Stimulated activated CD4-positive, alpha-beta T cell treated with anti-CD3 and anti-CD28 coated beads, TNF-alpha, amount 100 ng/mL, for 4 hours (primary cell): ENCODE measurements around the gene AFF2.

Experiments used
- DNase-seq, 3 experiments: peaks; one replicate each; pipeline ENCODE4 v3.0.0-alpha.2; 2020; ENCODE audit warnings: low read depth in 3 of 3

The AFF2 gene

GRCh38 chrX:148536961-148537360, 36.5 kb downstream of the AFF2 start:
- no peak for DNase-seq

- no peak for DNase-seq
Observed at GRCh38 chrX:148537556-148538182, 37.3 kb downstream of the AFF2 start.

GRCh38 chrX:148538582-148538981, 38.2 kb downstream of the AFF2 start:
- DNase-seq = no peak

- no peak for DNase-seq
Observed at GRCh38 chrX:148540114-148540513, 39.7 kb downstream of the AFF2 start.

- no peak for DNase-seq
Observed at GRCh38 chrX:148540671-148541583, 40.5 kb downstream of the AFF2 start.

GRCh38 chrX:148541584-148541940, 41.1 kb downstream of the AFF2 start:
- no peak for DNase-seq

GRCh38 chrX:148542481-148543255, 42.3 kb downstream of the AFF2 start:
- DNase-seq = no peak

- no peak for DNase-seq
Observed at GRCh38 chrX:148552775-148553174, 52.4 kb downstream of the AFF2 start.

GRCh38 chrX:148555101-148555500, 54.7 kb downstream of the AFF2 start:
- DNase-seq = no peak

GRCh38 chrX:148555571-148556243, 55.3 kb downstream of the AFF2 start:
- no peak for DNase-seq

- no peak for DNase-seq
Observed at GRCh38 chrX:148556498-148556897, 56.1 kb downstream of the AFF2 start.

GRCh38 chrX:148562846-148563245, 62.4 kb downstream of the AFF2 start:
- no peak for DNase-seq

- DNase-seq = no peak
Observed at GRCh38 chrX:148567229-148567628, 66.8 kb downstream of the AFF2 start.

- DNase-seq = no peak
Observed at GRCh38 chrX:148567779-148568178, 67.4 kb downstream of the AFF2 start.

GRCh38 chrX:148568763-148569162, 68.3 kb downstream of the AFF2 start:
- no peak for DNase-seq

- DNase-seq = no peak
Observed at GRCh38 chrX:148572337-148572736, 71.9 kb downstream of the AFF2 start.

- no peak for DNase-seq
Observed at GRCh38 chrX:148573119-148573518, 72.7 kb downstream of the AFF2 start.

- no peak for DNase-seq
Observed at GRCh38 chrX:148574237-148574973, 74.0 kb downstream of the AFF2 start.

- DNase-seq = no peak
Observed at GRCh38 chrX:148576396-148576795, 76.0 kb downstream of the AFF2 start.

- no peak for DNase-seq
Observed at GRCh38 chrX:148577741-148578140, 77.3 kb downstream of the AFF2 start.

GRCh38 chrX:148580016-148580415, 79.6 kb downstream of the AFF2 start:
- no peak for DNase-seq
